ENCODE results near the gene TUT4.

TUT4 gene

GRCh38 chr1:52460694-52461093 lies 92.2 kb downstream of the TUT4 start:
- DNase-seq: no peak

DNA sequence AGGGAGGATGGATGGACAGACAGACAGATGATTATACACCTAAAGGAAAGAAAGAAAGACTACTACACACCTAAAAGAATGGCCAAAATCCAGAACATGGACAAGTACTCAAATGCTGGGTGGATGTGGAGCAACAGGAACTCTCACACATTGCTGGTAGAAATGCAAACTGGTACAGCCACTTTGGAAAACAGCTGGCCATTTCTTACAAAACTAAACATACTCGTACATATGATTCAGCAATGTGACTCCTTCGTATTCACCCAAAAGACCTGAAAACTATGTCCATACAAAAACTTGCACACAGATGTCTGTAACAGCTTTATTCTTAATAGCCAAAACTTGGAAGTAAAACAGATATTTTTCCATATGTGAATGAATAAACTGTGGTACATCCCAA lies 97.2 kb downstream of the TUT4 start:
- DNase-seq: no peak

DNA sequence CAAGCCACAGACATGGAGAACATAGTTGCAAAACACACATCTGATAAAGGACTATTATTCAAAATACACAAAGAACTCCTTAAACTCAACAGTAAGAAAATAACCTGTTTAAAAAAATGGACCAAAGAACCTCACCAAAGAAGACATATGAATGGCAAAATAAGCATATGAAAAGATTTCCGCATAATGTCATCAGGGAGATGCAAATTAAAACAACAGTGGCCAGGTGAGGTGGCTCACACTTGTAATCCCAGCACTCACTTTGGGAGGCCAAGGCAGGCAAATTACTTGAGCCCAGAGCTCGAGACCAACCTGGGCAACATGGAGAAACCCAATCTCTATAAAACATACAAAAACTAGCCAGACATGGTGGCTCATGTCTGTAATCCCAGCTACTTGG lies 98.1 kb downstream of the TUT4 start:
- DNase-seq: no peak

GRCh38 chr1:52454127-52454526 lies 98.8 kb downstream of the TUT4 start:
- no peak for DNase-seq

DNA sequence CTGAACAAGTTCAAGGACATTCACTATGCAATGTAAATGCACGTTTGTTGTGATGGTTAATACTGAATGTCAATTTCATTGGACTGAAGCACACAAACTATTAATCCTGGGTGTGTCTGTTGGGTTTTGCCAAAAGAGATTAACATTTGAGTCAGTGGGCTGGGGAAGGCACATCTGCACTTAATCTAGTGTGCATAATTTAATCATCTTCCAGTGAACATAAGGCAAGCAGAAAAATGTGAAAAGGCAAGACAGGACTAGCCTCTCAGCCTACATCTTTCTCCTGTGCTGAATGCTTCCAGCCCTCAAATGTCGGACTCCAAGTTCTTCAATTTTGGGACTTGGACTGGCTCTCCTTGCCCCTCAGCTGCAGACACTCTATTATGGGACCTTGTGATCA lies 108.4 kb downstream of the TUT4 start:
- DNase-seq: no peak

GRCh38 chr1:52439976-52440375 lies 112.9 kb downstream of the TUT4 start:
- DNase-seq: no peak

- DNase-seq: no peak
Observed at GRCh38 chr1:52436817-52437216, 116.1 kb downstream of the TUT4 start.

- DNase-seq: no peak
Observed at GRCh38 chr1:52435650-52436049, 117.2 kb downstream of the TUT4 start.

DNA sequence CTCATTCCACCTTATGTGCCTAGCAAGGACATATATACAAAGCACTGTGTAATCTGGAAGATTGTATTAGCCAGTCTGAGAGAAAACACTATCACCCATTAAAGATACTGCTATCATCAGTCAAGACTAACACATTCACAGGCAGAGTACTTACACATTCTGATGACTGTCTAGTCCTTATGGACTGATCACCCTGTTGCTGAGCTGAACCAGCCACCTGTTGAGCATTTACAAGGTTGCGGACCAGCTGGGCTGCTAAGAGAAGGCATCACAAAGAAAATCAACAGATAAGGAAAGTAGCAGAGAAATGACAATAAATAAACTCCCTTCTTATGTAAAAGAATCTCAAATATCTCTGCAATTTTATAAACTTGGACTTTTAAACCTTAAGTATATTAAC lies 117.7 kb downstream of the TUT4 start:
- no peak for DNase-seq

- no peak for DNase-seq
Observed at GRCh38 chr1:52432807-52433206, 120.1 kb downstream of the TUT4 start.

- no peak for DNase-seq
Observed at GRCh38 chr1:52427152-52427551, 125.7 kb downstream of the TUT4 start.

DNA sequence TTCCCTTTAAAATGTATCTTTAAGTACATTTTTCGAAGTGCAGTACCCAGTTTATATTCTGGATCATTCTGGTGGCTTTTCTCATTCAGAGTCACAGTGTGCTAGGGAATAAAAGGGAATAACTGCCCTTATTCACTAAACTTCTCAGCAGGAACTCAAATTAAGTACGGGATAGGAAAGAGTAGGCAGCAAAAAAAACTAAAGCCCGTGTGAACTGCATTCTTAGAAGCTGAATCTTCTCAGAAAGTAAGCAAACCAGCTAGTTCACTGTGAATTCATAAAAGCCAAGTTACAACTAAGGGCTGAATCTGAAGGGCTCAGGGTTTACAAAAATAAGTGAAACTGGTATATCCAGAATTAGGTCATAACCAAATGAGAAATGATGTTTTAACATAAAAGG lies 126.5 kb downstream of the TUT4 start:
- no peak for DNase-seq

DNA sequence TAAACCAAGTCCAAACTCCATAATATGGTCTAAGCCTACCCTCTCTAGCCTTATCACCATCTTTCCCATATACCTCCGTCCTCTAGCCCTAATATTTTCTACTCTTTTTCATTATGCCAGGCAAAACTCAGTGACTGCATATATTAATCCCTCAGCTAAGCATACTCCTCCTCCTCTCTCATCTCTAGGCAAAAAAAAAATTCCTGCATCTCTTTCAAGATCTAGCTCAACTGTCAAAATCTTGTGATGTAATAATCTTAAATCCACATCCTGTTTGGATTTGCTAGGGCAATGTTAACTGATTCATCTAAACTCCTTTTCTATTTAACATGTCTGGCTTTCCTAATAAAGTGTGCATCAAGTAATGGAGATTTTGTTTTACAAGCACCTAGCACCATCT lies 128.1 kb downstream of the TUT4 start:
- DNase-seq: no peak

GRCh38 chr1:52424231-52424636 lies 128.7 kb downstream of the TUT4 start:
- peak; percentile 78 for DNase-seq

DNA sequence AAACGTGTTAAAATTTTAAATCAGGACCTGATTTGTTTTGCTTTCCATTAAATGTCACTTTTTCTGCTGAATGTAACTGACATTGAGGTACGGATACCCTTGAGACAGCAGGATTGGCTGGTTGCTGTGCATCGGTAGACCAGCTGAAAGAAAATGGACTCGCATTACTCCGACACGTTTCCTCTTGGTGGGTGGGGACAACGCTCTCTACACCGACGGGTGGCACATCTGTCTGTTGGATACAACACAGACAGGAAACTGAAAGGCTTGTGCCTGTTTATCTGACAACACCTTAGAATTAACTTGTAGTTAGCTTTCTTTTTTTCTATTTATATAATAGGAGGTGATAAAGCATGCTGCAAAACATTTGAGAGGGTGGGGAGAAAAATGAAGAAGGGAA lies 129.1 kb downstream of the TUT4 start:
- no peak for DNase-seq

DNA sequence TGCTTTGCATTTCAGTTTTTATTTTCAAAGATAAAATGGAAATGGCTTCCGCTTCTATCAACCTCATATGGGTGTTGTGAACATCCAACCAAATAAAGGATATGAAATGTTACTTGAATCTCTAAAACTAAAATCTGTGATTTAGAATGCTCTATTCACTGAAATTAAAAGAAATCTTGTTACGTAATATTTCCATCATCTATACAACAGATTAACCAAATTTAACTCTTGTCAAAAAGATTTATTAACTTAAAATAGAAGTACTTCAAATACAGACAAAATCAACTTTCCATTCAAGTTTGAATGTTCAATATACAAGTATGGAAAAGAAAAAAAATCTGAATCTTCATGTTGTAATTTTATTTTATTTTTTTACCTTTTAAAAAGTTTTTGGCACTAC lies 129.8 kb downstream of the TUT4 start:
- DNase-seq: no peak

DNA sequence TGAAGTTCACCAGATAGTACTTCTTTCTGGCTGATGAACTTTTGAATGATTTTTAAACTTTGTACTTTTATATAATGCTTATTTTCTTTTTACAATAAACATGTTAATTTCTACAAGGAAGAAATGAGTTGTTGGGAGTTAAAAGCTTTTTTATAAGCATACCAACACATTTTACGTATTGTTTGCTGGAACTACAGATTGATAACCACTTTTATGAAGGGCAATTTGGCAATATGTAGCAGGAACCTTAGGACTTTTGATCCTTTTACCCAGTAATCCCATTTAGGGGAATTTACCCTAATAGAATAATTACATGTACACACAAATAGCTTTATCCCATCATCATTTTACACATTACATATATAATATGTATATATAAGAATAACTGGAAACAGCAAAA lies 132.2 kb downstream of the TUT4 start:
- DNase-seq: no peak

DNA sequence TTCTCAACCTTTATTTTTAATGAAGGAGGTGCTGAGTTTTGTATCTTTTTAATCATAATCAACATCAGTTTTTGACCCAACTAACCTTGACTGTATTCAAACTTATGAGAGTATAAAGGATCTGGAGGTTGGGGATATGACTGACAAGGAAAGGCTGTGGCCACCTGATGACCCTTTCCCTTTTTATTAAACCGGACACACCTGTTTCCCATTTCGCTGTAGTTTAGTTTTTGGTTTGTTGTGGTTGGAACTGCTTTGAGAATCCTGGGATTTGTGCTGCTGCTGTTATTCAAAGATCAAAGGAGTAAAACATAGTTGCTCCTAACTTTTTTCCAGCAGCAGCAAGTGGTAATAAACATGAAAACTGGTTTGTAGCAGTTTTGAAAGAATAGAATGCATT lies 136.1 kb downstream of the TUT4 start:
- no peak for DNase-seq

DNA sequence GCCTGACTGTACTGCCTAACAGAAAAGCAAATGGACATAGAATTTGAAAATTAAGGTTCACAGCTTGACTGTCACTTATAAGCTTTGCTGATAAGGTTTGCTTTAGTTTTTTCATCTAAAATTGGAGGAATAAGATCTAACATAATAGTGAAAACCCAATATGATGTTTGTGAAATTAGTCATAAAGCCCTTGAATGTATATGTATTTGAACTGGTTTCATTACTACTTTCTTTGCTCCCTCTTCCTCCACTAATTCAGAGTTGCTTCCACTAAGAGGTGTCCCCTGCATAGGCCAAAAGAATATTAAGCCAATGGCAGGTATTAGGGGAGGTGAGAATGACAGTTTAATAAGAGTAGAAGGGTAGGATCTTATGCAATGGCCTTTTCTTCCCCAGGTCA lies 137.9 kb downstream of the TUT4 start:
- no peak for DNase-seq

DNA sequence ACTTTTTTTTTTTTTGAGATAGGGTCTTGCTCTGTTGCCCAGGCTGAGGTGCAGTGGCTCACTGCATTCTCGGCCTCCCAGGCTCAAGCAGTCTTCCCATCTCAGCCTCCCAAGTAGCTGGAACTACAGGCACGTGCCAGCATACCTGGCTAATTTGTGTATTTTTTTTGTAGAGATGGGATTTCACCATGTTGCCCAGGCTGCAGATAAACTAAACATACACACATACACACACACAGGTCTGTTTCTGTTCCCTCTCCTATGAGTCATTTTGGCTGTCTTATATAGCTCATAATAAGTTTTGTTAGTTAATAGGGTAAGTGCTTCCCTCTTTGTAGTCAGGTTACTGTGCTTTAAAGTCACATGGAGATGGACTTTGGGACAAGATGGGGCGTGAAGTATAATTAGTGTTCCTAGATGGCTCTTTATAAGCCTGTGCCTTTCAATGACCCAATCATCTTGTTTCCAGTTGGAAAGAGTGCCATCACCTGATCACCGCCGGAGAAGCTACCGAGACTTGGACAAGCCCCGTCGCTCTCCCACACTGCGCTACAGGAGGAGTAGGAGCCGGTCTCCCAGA lies 139.4 kb downstream of the TUT4 start:
- DNase-seq: no peak

DNA sequence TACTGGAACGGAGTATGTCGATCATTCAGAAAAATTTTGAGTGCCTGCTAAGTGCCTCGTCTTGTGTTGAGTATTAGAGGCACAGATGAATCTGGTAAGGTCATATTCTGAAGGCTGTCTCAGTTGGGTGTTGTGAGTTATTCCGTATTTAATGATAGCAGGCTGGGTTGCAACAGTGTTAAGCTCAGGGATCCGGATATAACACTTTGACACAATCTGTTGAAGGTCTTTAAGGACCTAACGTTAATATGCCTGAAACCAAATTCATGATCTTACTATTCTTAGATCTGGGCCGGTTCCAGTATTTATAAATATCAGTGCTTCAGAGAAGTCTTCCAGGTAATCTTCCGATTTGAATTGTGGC lies 147.9 kb downstream of the TUT4 start:
- no peak for DNase-seq

DNA sequence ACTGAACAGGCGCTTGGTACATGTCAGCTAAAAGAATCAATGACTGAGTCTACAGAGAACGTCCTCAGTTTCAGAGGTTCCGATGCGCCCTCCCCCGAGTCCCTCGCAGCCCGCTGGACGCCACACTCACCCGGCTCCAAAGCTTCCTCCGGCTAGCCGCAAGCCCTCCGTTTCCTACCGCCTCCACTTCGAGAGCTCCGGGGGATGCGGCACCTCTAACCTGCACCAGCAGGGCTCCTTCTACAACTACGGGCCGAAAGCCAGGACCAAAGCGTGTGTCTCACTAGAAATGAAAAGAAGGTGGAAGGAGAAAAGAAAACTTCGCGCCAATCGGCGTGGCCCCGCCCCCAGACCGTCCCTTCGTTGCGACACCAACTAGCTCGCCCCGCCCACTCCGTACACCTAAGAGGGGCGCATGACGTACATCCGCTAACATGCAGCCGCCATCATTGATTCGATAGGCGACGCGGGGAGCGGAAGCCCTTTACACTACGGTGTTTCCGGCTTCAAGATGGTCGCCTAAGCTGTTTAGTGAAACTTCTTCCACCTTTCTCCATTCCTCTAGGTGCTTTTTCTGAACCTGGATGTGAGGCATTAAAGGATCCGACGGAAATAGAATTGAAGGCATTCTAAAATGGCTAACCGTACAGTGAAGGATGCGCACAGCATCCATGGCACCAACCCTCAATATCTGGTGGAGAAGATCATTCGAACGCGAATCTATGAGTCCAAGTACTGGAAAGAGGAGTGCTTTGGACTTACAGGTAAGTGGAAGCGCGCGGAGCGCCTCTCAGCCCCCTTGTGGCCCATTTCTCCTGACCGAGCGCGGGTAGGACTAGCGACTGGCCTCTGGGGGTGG lies 148.5 kb downstream of the TUT4 start, which contains the start of the genes ORC1 and PRPF38A:
Gene ORC1 (minus strand): TSS at position 308 of the 859 bp plus-strand sequence. CDS start 2,200 bp downstream, outside the sequence.
Gene PRPF38A (plus strand): TSS at position 487 of the 859 bp plus-strand sequence. CDS start 148 bp downstream, at position 635.
- DNase-seq: peak; percentile 98

- DNase-seq: peak; percentile 90
Observed at GRCh38 chr1:52403566-52404115, 149.3 kb downstream of the TUT4 start.

DNA sequence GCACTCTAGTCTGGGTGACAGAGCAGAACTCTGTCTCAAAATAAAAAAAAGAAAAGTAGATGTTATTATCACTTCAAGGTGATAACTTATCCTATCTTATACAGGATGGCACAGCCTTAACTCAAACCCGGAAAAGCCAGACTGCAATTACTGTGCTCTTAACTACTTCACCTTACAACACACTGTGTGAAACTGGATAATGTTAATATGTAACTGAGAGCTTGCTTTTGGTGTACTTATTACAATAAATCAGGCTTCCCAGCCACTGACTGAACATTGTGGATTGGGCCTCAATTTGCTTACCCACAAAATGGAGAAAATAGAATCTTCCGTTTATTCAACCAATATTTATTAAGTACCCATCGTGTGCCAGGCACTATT lies 150.0 kb downstream of the TUT4 start:
- DNase-seq: peak; percentile 9
